HG02973 (cell line): ENCODE measurements around the gene PLAC8L1.

ENCODE experiments used
- ATAC-seq: cut with Tn5 transposase; IDR thresholded peaks from one replicate; pipeline ENCODE4 v1.9.1; 2021; ENCODE audit warnings: moderate library complexity; ENCODE audit not compliant: unreplicated experiment

Gene PLAC8L1

DNA sequence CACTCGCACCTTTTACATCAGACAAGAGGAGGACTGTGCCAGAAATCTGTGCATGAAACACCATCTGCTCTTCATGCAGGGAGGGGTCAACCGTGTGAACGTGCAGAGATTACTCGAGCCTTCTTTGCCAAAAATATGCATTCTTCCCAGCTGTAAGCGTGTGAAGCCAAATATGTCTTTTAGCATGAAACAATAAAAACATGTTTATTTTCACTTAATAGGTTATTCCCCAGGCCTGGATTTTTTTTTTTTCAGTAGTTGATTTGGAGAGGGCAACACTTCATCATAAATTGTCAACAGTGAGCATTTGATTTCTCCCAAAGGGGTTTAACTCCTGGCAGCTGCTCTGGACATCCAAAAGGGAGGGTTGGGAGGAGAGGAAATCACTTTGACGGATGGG, 23.8 kb downstream of the PLAC8L1 start:
- ATAC-seq = no peak

DNA sequence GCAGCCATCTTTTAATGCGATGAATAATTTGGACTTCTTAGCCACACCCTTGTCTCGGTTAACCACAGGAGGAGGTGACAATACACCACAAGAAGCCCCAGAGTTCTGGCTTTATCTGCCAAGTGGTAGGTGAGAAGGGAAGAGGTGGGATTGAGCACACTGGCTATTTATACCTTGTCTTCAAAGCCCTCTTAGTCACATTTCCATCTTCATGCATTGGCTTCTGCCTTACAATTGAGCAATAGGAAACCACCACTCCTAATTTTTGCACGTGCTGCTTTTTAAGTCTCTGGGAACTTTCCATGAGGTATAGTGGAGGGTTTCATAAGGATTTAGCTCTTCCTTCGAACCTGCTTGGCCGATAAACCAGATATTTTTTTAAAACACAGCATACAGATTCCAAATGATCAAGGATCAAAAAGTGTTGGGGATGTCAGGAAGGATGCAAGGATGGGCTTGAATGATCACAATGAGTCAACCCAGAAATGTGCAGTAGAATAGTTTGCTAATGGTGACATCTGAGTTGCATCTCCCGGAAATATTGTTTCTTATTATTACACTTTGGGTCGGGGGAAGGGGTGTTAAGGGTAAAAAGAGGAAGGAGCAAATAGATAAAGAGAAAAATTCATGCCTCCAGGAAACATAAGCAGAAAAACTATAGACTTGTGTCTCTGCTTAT, 25.5 kb downstream of the PLAC8L1 start:
- ATAC-seq = no peak

DNA sequence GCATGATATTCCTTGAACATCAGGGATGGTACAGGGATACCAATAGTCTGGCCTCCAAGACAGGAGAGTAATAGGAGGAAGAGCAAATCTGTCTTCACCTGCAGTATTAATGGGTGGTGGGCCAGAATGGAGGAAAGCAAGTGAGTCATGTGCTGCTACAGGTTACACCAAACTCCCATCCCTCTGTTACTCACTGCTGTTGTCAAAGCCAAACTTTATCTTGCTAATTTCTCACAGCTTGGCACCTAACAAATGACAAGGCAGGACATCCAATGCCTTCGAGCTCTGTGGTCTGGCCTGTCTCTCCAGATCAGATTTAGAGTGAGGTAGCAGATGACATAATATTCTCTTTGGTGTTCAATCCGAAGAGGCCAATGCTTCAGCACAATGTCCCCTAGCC, 26.8 kb downstream of the PLAC8L1 start:
- no peak for ATAC-seq

DNA sequence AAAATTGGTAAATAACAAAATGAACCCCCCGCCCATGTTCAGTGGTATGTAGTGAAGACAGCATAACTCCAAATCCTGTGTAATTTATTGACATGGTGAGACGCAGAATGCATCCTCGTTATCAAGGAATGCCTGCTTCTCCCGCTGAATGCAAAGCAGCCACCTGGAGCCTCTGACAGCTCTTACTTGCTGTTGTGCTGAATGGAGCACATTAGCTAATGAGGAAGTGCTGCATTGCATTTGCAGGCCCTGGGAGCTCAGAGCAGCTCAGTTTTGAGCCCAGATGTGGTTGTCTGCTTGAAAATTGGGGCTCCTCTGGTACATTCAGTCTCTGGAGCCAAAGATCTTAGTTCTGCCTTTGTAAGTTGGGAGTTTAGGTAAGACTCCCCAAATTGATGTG, 28.9 kb downstream of the PLAC8L1 start:
- no peak for ATAC-seq

DNA sequence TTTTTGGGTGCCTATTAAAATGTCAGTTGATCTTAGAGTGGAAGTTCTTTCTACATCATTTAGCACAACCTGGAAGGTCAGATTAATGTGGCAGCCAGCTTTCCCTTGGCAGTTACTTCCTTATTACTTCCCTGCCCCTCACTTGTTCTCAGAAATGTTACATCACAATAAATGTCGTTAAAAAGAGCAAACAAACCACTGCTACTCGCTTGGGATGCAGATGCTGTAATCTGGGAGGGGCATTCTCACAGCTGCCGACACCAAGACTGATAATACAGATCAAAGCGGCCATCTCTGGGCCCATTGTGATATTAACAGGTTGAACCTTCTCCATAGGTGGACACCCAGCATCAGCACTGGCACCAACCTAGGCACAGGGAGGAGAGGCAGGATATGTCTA, 29.3 kb downstream of the PLAC8L1 start:
- ATAC-seq = no peak

DNA sequence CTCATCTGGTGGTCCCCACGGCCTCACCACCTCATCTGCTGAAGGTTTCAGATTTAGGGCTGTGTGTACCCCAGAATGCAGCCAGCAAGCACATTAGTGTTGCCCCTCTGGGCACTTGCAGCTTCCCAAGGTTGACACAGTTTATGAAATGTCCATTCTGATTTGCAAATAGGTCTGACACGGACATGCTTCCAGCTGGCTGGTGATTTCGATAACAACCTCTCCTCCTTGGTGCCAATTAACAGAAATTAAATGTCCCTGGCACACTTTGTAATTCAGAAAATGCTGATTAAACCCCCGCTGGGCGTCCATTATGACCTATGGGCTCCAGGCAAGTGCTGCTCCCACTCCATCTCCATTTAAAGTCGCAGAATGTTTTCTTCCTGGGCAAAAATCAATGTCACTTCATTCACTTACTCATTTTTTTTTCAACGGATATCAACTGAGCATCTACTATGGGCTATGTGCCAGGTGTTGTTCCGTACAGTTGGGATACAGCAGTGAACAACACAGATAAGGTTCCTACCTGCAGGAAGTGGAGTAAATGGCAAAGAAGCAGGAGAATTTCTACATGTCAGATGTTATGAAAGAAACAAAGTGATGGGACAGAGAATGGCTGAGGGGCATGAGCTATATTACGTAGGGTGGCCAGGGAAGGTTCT, 32.0 kb downstream of the PLAC8L1 start:
- ATAC-seq = no peak

DNA sequence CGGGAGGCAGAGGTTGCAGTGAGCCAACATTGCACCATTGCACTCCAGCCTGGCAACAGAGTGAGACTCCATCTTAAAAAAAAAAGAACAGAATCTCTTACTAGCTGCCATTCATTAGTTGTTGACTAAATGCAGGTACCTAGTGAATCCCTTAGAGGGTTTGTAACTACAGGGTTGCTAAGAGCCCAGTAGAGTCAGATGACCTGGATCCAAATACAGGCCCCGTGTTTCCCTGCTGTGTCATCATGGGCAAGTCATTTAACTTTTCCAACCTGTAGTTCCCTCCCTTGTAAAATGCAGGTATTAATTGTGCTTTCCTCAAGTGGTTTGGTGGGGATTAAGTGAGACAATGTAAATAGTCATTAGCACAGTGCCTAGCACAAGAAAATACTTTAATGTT, 32.8 kb downstream of the PLAC8L1 start:
- ATAC-seq = no peak

DNA sequence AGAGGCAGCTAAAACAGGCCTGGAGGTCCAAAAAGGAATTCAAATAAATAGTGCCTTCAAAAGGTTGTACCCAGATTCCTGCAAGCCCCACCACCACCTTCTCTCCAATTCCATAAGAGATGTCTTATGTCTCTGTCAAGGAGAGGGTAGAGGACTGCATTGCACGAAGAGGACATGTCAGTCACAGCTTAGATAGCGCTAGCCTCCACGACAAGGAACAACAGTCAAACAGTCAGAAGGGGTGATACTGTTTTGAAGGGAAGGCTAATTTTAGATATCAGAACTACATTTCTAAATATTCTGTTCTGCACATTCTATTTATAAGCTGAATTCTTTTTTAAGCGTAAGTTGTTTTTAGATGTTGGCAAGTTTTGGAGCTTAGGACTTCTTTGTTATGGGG, 34.2 kb downstream of the PLAC8L1 start:
- ATAC-seq = no peak

DNA sequence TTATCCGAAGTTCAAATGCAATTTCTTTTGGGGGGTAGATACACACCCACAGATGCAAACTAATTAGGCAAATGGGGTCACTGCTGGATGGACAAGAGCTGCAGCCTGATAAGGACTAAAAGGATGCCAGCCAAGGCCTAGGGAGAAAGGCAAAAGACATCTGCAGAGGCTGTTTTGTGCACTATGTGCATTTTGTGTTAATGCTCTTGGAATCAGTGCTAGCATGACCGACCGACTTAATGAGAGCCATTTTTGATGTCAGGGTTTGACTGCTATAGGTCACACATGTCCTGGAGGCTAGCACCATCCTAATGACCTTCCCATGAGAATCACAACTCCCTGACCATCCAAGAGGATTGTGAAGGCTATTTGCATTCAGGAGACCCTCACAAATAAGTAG, 34.6 kb downstream of the PLAC8L1 start:
- ATAC-seq = no peak

DNA sequence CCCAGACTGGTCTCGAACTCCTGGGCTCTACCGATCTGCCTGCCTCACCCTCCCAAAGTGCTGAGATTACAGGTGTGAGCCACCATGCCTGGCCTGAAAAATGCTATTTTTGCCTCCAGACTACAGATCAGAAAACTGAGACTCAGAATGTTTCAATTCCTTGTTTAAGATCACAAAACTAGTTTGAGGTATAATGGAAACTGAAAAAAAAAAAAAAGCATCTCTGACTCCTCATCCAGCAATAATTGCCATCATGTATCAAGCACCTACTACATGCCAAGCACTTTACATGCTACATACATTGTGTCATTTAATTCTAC, 35.6 kb downstream of the PLAC8L1 start:
- ATAC-seq = no peak

DNA sequence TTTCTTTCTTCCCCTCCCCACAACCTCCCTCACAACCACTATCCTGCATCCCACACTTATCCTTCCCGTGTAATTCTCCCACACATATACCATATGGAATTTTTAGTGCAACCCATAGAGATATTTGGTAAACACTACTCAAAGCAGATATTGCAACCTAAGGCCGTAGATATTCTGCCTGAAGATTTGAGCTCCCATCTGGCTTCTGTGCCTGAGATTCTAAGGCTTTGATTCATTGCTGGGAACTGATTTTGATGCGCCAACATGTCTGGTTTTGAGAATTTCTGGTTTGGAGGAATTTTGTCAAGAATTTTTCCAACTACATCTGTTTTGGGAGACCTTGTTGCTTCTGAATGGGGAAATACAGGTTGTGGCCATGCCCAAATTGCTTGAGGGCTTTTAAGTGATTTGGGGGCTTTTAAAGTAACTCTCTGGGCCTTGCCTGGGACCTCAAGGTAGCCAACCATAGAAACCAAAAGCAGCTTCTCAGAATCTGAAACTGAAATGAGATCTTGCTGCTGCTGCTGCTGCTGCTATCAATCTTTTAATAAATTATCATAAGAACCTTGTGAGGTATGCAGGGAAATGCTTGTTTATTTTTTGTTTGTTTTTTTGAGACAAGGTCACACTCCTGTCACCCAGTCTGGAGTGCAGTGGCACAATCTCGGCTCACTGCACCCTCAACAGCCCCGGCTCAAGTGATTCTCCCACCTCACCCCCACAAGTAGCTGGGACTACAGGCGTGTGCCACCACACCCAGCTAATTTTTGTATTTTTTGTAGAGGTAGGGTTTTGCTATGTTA, 36.2 kb downstream of the PLAC8L1 start:
- ATAC-seq = peak; percentile 74

DNA sequence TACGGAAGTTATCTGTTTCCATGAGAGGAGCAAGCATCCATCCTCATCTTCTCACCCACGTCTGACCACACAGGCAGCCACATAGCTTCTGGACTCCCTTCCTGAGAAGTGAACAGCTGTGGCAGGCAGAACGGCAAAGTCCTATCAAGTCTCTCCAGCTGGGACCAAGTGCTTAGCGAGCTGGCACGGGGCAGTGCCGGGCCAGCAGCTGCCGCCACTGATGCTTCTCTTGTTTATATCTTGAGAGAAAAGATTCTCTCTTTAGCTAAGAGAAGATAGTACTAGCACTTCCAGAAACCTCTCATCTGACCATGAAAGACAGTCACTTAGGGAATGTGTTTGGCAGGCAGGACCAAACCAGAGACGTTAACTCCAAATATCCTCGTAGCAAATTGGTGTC, 37.2 kb downstream of the PLAC8L1 start:
- no peak for ATAC-seq

DNA sequence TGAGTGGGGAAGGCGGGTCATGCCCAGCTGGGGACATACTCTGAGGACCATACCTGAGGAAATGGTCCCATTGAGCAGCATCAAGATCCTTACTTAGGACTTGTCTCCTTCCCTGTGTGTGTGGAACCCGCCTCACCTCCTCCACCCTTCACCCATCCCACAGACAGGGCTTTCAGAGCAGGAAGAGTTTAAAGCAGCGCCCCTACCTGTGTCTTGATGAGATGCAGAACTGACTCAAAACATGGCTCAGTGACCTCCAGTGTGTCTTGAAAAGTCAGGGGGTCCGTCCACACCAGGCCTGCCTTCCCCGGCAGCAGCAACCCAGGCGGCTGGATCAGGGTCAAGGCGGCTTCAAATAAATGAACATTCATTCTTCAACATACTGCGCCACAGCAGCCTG, 38.4 kb downstream of the PLAC8L1 start:
- ATAC-seq = no peak

DNA sequence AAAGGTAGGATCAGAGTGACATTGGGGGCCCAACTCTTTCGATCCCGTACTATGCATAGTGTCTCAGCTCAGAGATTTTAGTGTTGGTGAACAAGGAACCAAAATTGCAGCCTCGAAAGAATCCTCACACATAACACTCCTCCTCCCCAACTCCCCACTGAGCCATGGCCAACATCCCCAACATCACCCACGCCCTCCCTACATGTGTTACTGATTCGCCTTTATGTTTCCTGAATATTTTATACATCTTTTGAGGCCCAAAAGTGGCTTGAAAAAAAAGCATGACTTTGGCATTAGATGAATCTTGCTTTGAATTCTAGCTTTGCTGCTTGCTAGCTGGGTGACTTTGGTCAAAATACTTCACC, 45.2 kb downstream of the PLAC8L1 start:
- no peak for ATAC-seq

DNA sequence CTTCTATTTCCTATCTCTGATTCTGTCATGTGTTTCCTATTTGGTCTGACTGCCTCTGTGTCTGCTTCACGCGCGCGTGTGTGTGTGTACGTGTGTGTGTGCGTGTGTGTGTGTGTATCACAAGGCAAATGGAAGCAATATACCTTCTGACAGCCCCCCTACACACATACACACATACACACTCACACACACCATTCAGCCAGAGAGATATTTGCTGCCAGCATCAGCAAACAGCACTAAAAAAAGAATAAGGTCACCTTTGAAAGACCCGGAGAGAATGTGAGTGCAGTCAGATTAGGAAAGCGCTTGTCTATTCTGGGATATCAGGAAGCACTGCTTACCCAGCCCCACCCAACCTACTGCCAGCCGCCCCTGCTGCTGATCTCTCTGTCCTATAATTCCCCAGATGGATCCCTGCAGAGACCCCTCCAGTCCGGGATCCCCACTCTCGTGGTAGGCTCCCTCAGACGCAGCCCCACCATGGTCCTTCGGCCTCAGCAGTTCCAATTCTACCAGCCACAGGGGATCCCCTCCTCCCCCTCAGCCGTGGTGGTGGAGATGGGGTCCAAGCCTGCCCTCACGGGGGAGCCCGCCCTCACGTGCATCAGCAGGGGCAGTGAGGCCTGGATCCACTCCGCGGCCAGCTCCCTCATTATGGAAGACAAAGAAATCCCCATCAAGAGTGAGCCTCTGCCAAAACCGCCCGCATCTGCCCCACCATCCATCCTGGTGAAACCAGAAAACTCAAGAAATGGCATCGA, 45.7 kb downstream of the PLAC8L1 start:
- no peak for ATAC-seq

DNA sequence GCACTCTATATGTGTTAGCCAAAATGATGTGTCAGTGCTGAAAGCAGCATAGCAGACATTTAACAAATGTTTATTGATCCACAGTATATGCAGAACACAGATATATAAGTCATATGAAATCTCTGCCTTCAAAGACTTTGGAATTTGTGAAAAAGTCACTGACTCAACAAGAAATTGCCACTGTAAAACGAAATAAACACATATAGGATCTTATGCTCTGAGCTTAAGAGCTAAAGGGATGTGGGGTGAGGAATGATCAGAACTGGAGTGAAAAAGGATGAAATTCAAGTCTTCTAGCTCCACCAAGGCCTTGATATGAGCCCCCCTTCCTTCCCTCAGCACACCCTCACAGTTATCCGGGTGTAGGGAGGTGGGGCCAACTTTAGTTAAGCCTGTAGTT, 49.9 kb downstream of the PLAC8L1 start:
- ATAC-seq = no peak

DNA sequence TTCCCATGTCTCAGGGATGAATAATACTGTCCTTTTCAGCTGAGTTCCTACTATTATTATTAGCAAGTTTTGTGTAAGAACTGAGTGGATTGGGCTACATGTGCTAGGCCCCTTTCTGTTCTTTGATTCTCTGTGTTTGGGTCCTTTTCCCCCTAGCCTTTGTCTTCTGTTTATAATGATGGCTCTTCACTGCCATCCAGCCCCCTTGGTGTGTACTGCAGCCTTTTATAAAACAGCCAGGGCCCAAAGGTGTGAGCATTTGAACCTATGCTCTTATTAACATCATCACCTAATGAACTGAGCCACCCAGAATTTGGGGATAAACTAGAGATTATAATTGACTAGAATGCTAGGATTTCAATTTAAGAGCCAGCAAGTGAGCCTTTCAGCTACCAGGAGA, 52.6 kb downstream of the PLAC8L1 start:
- ATAC-seq = peak; percentile 52

DNA sequence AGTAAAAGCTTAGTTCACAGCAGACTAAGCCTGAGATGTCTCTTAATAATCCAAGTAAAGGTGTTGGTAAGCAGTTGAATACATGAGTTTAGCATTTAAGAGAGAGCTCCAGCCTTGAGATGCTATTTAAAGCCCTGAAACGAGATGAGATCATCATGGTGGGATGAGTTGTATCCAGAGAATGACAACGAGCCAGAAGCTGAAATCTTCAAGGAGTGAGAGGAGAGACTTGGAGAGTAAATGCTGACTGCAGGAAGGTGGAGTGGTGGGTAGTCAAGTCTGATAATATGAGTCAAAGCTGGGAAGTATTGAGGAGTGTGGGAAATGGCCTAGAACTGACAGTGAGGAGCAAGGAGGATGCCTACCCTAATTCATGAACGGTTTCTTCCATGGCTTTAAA, 53.7 kb downstream of the PLAC8L1 start:
- no peak for ATAC-seq

DNA sequence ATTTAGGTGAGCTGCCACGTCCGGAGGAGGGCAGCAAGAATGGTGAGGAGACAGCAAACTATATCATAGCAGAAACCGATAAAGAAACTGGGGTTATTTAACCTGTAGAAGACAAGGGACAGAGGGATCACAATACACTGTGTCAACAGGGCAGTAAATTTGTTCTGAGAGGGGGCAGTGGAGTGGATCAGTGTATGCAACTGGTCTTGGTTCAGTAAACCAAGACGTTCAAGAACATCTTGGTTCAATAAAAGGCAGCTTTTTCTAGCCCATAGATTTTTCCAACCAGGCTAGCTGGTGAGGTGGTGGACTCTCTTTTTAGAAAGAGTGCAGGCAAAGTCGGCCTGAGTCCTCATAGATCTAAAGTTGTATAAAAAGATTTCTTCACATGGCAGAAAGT, 55.3 kb downstream of the PLAC8L1 start:
- ATAC-seq = no peak

DNA sequence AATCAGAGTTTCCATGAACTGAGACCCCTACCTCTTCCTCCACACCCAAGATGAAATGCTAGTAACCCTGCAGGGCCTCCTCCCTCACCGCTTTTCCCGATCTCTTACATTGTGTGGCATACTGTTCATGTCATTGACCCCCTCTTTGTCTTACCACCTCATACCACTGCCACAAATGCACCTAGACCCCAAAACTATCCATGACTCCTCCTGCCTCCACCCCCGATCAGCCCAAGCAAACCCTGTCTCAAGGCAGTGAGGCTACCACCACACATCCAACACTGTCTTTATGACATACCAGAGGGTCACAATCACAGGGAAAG, 55.7 kb downstream of the PLAC8L1 start:
- no peak for ATAC-seq

DNA sequence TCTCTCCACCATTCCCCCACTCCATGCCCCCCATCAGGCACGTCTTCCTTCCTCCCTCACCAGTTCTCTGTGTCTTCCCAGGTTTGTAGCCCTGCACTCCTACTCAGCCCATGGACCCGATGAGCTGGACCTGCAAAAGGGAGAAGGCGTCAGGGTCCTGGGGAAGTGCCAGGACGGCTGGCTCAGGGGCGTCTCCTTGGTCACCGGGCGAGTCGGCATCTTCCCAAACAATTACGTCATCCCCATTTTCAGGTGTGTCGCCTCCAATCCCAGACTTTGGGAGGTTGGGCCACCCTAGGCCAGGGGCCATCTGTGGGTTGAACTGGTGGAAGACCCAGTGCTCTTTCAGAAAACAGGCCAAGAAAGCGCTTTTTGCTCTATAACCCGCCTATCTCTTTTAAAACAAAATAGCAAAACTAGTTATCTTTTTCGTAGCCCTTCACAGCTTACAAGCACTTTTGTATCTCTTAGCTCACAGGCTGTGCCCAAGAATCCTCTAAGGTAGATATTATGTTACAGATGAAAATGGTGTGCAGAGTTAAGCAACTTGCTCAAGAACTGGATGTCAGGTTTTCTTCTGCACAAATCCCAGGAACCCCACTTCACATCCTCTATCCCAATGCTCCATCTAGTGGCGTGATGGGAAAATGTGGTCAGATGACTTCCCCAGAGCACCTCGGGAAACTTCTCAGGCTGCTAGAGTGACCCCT, 56.2 kb downstream of the PLAC8L1 start:
- ATAC-seq = no peak
